Neuronal stem cell (in vitro differentiated cells): ENCODE data around the gene RB1.

ENCODE experiments used
- DNase-seq: peaks from one replicate; pipeline ENCODE4 v3.0.0-alpha.2; 2013; ENCODE audit warnings: low spot score
- H2AFZ ChIP-seq: one replicate; pipeline ENCODE4 v1.6.1; 2013; ENCODE audit warnings: mild to moderate bottlenecking, low read length, inconsistent platforms
- H2AK5ac ChIP-seq: 2 replicates; pipeline ENCODE4 v1.6.1; 2013; ENCODE audit warnings: low read depth, mild to moderate bottlenecking, inconsistent platforms, low read length, moderate library complexity, mixed read lengths
- H2BK120ac ChIP-seq: 2 replicates; pipeline ENCODE4 v1.6.1; 2013; ENCODE audit warnings: low read depth, mild to moderate bottlenecking, inconsistent platforms, low read length, moderate library complexity, mixed read lengths
- H2BK12ac ChIP-seq: one replicate; pipeline ENCODE4 v1.6.1; 2013; ENCODE audit warnings: low read length, inconsistent platforms
- H2BK15ac ChIP-seq: 2 replicates; pipeline ENCODE4 v1.6.1; 2013; ENCODE audit warnings: mild to moderate bottlenecking, low read length, inconsistent platforms, mixed read lengths
- H2BK5ac ChIP-seq: one replicate; pipeline ENCODE4 v1.6.1; 2013; ENCODE audit warnings: inconsistent platforms, mild to moderate bottlenecking, low read length, moderate library complexity
- H3K14ac ChIP-seq: one replicate; pipeline ENCODE4 v1.6.1; 2013; ENCODE audit warnings: low read length, inconsistent platforms
- H3K18ac ChIP-seq: 2 replicates; pipeline ENCODE4 v1.6.1; 2013; ENCODE audit warnings: low read length, inconsistent platforms
- H3K23ac ChIP-seq: 2 replicates; pipeline ENCODE4 v1.6.1; 2013; ENCODE audit warnings: low read depth, mild to moderate bottlenecking, mixed read lengths, low read length, inconsistent platforms; ENCODE audit not compliant: poor library complexity
- H3K27ac ChIP-seq: replicated peaks from 3 replicates; pipeline ENCODE4 v1.5.1; 2013; ENCODE audit warnings: low read length, inconsistent platforms
- H3K27me3 ChIP-seq, 3 experiments: 2 replicates each; pipeline ENCODE4 v1.6.1; 2013; ENCODE audit warnings: low read length in 3 of 3, mild to moderate bottlenecking in 2 of 3, inconsistent platforms in 1 of 3, low read depth in 1 of 3, mixed read lengths in 1 of 3, moderate library complexity in 1 of 3; ENCODE audit not compliant: control insufficient read depth in 3 of 3, insufficient read depth in 3 of 3
- H3K36me3 ChIP-seq, 2 donors: replicated peaks in 1 of 2; 2 replicates each; pipeline ENCODE4 v1.6.1; 2013; ENCODE audit warnings: low read length in 2 of 2; ENCODE audit not compliant: control insufficient read depth in 2 of 2, insufficient read depth in 2 of 2
- H3K4ac ChIP-seq: 2 replicates; pipeline ENCODE4 v1.6.1; 2013; ENCODE audit warnings: inconsistent platforms, mild to moderate bottlenecking, low read length, moderate library complexity
- H3K4me1 ChIP-seq, 2 donors: 1 replicate in 1 of 2; 2 replicates in 1 of 2; pipeline ENCODE4 v1.6.1; 2013; ENCODE audit warnings: low read length in 2 of 2, low read depth in 1 of 2; ENCODE audit not compliant: control insufficient read depth in 2 of 2, insufficient read depth in 1 of 2
- H3K4me2 ChIP-seq: one replicate; pipeline ENCODE4 v1.6.1; 2013; ENCODE audit warnings: mild to moderate bottlenecking, low read length, inconsistent platforms; ENCODE audit not compliant: insufficient read depth, poor library complexity, severe bottlenecking
- H3K4me3 ChIP-seq, 2 donors: 2 replicates each; pipeline ENCODE4 v1.5.1; 2013; ENCODE audit warnings: low read length in 2 of 2, mild to moderate bottlenecking in 2 of 2, inconsistent platforms in 1 of 2, moderate library complexity in 1 of 2
- H3K79me1 ChIP-seq: one replicate; pipeline ENCODE4 v1.6.1; 2013; ENCODE audit warnings: low read depth, mild to moderate bottlenecking, inconsistent platforms, low read length, moderate library complexity
- H3K9ac ChIP-seq: one replicate; pipeline ENCODE4 v1.6.1; 2013; ENCODE audit warnings: mild to moderate bottlenecking, low read depth, low read length, inconsistent platforms; ENCODE audit not compliant: poor library complexity
- H3K9me3 ChIP-seq, 2 donors: replicated peaks in 1 of 2; 2 replicates each; pipeline versions ENCODE3 to v1.6.1; 2013; ENCODE audit warnings: low read length in 2 of 2, mild to moderate bottlenecking in 2 of 2, inconsistent platforms in 1 of 2, low read depth in 1 of 2, mixed read lengths in 1 of 2, moderate library complexity in 1 of 2; ENCODE audit not compliant: control insufficient read depth in 2 of 2, insufficient read depth in 1 of 2
- H4K8ac ChIP-seq: one replicate; pipeline ENCODE4 v1.6.1; 2013; ENCODE audit warnings: low read depth, mild to moderate bottlenecking, inconsistent platforms, low read length, moderate library complexity
- H4K91ac ChIP-seq: one replicate; pipeline ENCODE4 v1.6.1; 2013; ENCODE audit warnings: low read length, low read depth, mild to moderate bottlenecking, inconsistent platforms; ENCODE audit not compliant: poor library complexity
- WGBS, 2 donors: extraction: QIAGEN DNeasy Blood & Tissue Kit; methylation state at CpG; one replicate each; pipeline ENCODE4 v1.1.7; 2013; ENCODE audit warnings: missing lambda C conversion rate in 2 of 2, mixed read lengths in 1 of 2; ENCODE audit not compliant: insufficient read length in 2 of 2, insufficient replicate concordance in 1 of 2; ENCODE audit errors: extremely low coverage in 2 of 2; 5-methylcytosine and 5-hydroxymethylcytosine counted together

Gene RB1

GRCh38 chr13:48264058-48264457 is 39.5 kb upstream of the RB1 start:
- Histone ChIP-seq H3K4me3 (no peak overlapping the region), H3K36me3 (peaks cover 5 to 73% of the 10 kb centered on the region in 2 donors), H3K27me3 (no peaks in the 10 kb centered on the region), H3K4me2 (no peak overlapping the region), H3K79me1 (no peaks in the 10 kb centered on the region), H2BK12ac (no peak overlapping the region), H2BK5ac (no peak overlapping the region), H3K4ac (no peak overlapping the region), H2AFZ (no peak overlapping the region), H2AK5ac (no peak overlapping the region), H3K14ac (no peak overlapping the region), H3K23ac (no peak overlapping the region), H4K91ac (no peak overlapping the region), H2BK15ac (no peak overlapping the region), H3K27ac (no peak overlapping the region), H2BK120ac (no peak overlapping the region), H3K9me3 (no peaks in the 10 kb centered on the region), H3K9ac (no peak overlapping the region), H3K18ac (no peak overlapping the region), H3K4me1 (peaks cover 0 to 1% of the 10 kb centered on the region in 2 donors), H4K8ac (no peak overlapping the region)
- WGBS, 2 donors = no CpG with 5 or more reads among the region's 2 CpGs
- DNase-seq = no peak

GRCh38 chr13:48265217-48265815 is 38.2 kb upstream of the RB1 start:
- Histone ChIP-seq H4K8ac (no peak overlapping the region), H3K18ac (no peak overlapping the region), H3K27ac (no peak overlapping the region), H3K4me3 (no peak overlapping the region), H2AK5ac (no peak overlapping the region), H3K36me3 (peaks cover 5 to 71% of the 10 kb centered on the region in 2 donors), H3K9ac (no peak overlapping the region), H3K4ac (no peak overlapping the region), H3K4me2 (no peak overlapping the region), H3K79me1 (no peaks in the 10 kb centered on the region), H3K23ac (no peak overlapping the region), H2BK12ac (no peak overlapping the region), H2BK120ac (no peak overlapping the region), H2AFZ (no peak overlapping the region), H2BK15ac (no peak overlapping the region), H4K91ac (no peak overlapping the region), H3K27me3 (no peaks in the 10 kb centered on the region), H3K9me3 (no peaks in the 10 kb centered on the region), H2BK5ac (no peak overlapping the region), H3K14ac (no peak overlapping the region), H3K4me1 (peaks cover 0 to 1% of the 10 kb centered on the region in 2 donors)
- no peak for DNase-seq
- WGBS, 2 donors = no CpG with 5 or more reads among the region's 8 CpGs

- H2BK15ac ChIP-seq = no peak overlapping the region
- no peak overlapping the region for H3K23ac ChIP-seq
- no peak overlapping the region for H3K4me2 ChIP-seq
- H3K4me1 ChIP-seq = peaks cover 0 to 1% of the 10 kb centered on the region in 2 donors
- H3K14ac ChIP-seq = no peak overlapping the region
- no peak overlapping the region for H3K4me3 ChIP-seq
- no peak overlapping the region for H4K8ac ChIP-seq
- H3K18ac ChIP-seq = no peak overlapping the region
- no peaks in the 10 kb centered on the region for H3K27me3 ChIP-seq
- H2BK120ac ChIP-seq = no peak overlapping the region
- no peak overlapping the region for H2AK5ac ChIP-seq
- H3K9me3 ChIP-seq = no peaks in the 10 kb centered on the region
- no peak overlapping the region for H3K4ac ChIP-seq
- no peak overlapping the region for H3K9ac ChIP-seq
- H2BK5ac ChIP-seq = no peak overlapping the region
- H2AFZ ChIP-seq = no peak overlapping the region
- H4K91ac ChIP-seq = no peak overlapping the region
- no peak for DNase-seq
- H3K36me3 ChIP-seq = peaks cover 5 to 63% of the 10 kb centered on the region in 2 donors
- no peak overlapping the region for H2BK12ac ChIP-seq
- no peak overlapping the region for H3K27ac ChIP-seq
- H3K79me1 ChIP-seq = no peaks in the 10 kb centered on the region
Observed at GRCh38 chr13:48266150-48266549, 37.4 kb upstream of the RB1 start.

- no peak overlapping the region for H3K18ac ChIP-seq
- H4K91ac ChIP-seq = no peak overlapping the region
- no peak overlapping the region for H3K23ac ChIP-seq
- no peaks in the 10 kb centered on the region for H3K27me3 ChIP-seq
- no peak overlapping the region for H2BK5ac ChIP-seq
- H3K36me3 ChIP-seq = peaks cover 5 to 55% of the 10 kb centered on the region in 2 donors
- H3K9ac ChIP-seq = no peak overlapping the region
- no CpG with 5 or more reads among the region's 2 CpGs for WGBS, 2 donors
- H3K79me1 ChIP-seq = no peaks in the 10 kb centered on the region
- peaks cover 0 to 1% of the 10 kb centered on the region in 2 donors for H3K4me1 ChIP-seq
- DNase-seq = no peak
- no peak overlapping the region for H3K14ac ChIP-seq
- H2AFZ ChIP-seq = no peak overlapping the region
- no peak overlapping the region for H3K4ac ChIP-seq
- H3K4me3 ChIP-seq = no peak overlapping the region
- H2AK5ac ChIP-seq = no peak overlapping the region
- H2BK12ac ChIP-seq = no peak overlapping the region
- no peak overlapping the region for H3K4me2 ChIP-seq
- H3K9me3 ChIP-seq = no peaks in the 10 kb centered on the region
- no peak overlapping the region for H3K27ac ChIP-seq
- H4K8ac ChIP-seq = no peak overlapping the region
- H2BK15ac ChIP-seq = no peak overlapping the region
- H2BK120ac ChIP-seq = no peak overlapping the region
Observed at GRCh38 chr13:48266701-48267639, 36.6 kb upstream of the RB1 start.
